GM13977 (cell line): ENCODE results near the gene GABRD.

Source experiments
- DNase-seq: peaks from one replicate; pipeline ENCODE4 v3.0.0; 2012; ENCODE audit warnings: low spot score
- CTCF ChIP-seq: IDR thresholded peaks from 2 replicates; pipeline ENCODE4 v1.5.1; 2012; ENCODE audit warnings: mild to moderate bottlenecking, control low read depth; ENCODE audit not compliant: insufficient read depth; ENCODE audit errors: extremely low read depth, missing control alignments
- in situ Hi-C: fragments of 300-500 bp; cut with MboI; formaldehyde crosslinking; loops from one replicate; pipeline ENCODE4 v1.12.0; 2022; ENCODE audit warnings: low sequenced_read_pairs, low pct_unique_long_range_greater_than_20kb, mixed read lengths, inconsistent platforms; ENCODE audit not compliant: unreplicated experiment

The GABRD gene

GRCh38 chr1:2018217-2019171 is 651 bp upstream of the GABRD start:
- TF ChIP-seq CTCF: no peak
- in situ Hi-C loops: no loop called here
- DNase-seq: no peak

- DNase-seq: no peak
- no peak for TF ChIP-seq CTCF
- in situ Hi-C loops: no loop called here
Measured at GRCh38 chr1:2019571-2020309, 595 bp downstream of the GABRD start.

GRCh38 chr1:2020310-2020655 is 1.1 kb downstream of the GABRD start:
- DNase-seq: no peak
- in situ Hi-C loops: no loop called here
- no peak for TF ChIP-seq CTCF

- DNase-seq: no peak
- TF ChIP-seq CTCF: no peak
- in situ Hi-C loops: no loop called here
Measured at GRCh38 chr1:2021550-2021949, 2.4 kb downstream of the GABRD start.

- no peak for DNase-seq
- in situ Hi-C loops: no loop called here
- TF ChIP-seq CTCF: no peak
Measured at GRCh38 chr1:2022063-2022770, 3.1 kb downstream of the GABRD start.

- TF ChIP-seq CTCF: no peak
- DNase-seq: no peak
- in situ Hi-C loops: no loop called here
Measured at GRCh38 chr1:2023187-2023586, 4.0 kb downstream of the GABRD start.
